ENCODE measurements around the gene VPS13A. TPM values are rescaled to one million over a fixed set of nuclear protein-coding genes. Genes with fewer than 3 reads are reported as not detected.

Gene VPS13A
- total RNA-seq, 3 donors from 2014 or later = 48.7 to 62.6 (median 49.2) TPM

DNA sequence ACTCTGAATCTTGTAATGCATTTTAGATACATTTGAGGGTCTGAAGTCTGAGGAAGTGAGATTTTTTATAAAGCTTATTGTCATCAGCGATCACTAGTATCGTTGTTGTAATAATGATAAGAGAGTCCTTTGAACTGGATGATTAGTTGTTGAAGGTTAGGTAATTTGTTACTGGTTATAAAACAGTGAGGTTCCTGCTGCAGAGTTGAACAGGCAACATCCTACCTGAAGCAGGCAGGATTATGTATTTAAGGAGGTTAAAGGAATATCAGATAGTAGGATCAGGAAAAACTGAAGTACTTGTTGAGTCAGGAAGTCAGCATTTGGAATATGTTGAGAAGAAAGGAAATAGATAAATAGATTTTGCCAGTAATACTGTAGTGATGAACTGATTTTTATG is 106.7 kb downstream of the VPS13A start:
- ATAC-seq = no peak
- intact Hi-C loops (cut with DNase I, micrococcal nuclease) = no loop called here
- TF ChIP-seq, protein P1, sequence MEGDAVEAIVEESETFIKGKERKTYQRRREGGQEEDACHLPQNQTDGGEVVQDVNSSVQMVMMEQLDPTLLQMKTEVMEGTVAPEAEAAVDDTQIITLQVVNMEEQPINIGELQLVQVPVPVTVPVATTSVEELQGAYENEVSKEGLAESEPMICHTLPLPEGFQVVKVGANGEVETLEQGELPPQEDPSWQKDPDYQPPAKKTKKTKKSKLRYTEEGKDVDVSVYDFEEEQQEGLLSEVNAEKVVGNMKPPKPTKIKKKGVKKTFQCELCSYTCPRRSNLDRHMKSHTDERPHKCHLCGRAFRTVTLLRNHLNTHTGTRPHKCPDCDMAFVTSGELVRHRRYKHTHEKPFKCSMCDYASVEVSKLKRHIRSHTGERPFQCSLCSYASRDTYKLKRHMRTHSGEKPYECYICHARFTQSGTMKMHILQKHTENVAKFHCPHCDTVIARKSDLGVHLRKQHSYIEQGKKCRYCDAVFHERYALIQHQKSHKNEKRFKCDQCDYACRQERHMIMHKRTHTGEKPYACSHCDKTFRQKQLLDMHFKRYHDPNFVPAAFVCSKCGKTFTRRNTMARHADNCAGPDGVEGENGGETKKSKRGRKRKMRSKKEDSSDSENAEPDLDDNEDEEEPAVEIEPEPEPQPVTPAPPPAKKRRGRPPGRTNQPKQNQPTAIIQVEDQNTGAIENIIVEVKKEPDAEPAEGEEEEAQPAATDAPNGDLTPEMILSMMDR (IDR thresholded peaks at IDR 0.05) = no peak
- H3K36me3 ChIP-seq (ENCODE audit: low read depth) = no peaks in the 10 kb centered on the region
- no peaks in the 10 kb centered on the region for H3K4me1 ChIP-seq (ENCODE audit: low read depth)
- H3K9me3 ChIP-seq = peaks cover 4% of the 10 kb centered on the region
- no peak for DNase-seq
- H3K4me3 ChIP-seq = no peak overlapping the region

GRCh38 chr9:77284616-77285015 is 107.3 kb downstream of the VPS13A start:
- no peak for DNase-seq
- TF ChIP-seq, protein P1 (IDR thresholded peaks at IDR 0.05) = no peak
- peaks cover 4% of the 10 kb centered on the region for H3K9me3 ChIP-seq
- no peak overlapping the region for H3K4me3 ChIP-seq
- H3K36me3 ChIP-seq (ENCODE audit: low read depth) = no peaks in the 10 kb centered on the region
- no peak for ATAC-seq
- intact Hi-C loops (cut with DNase I, micrococcal nuclease) = no loop called here
- no peaks in the 10 kb centered on the region for H3K4me1 ChIP-seq (ENCODE audit: low read depth)

- Histone ChIP-seq H3K36me3 (ENCODE audit: low read depth) (no peaks in the 10 kb centered on the region), H3K4me1 (ENCODE audit: low read depth) (no peaks in the 10 kb centered on the region), H3K9me3 (peaks cover 4% of the 10 kb centered on the region), H3K4me3 (no peak overlapping the region)
- DNase-seq (no peak), ATAC-seq (no peak)
- intact Hi-C loops (cut with DNase I, micrococcal nuclease) = no loop called here
- TF ChIP-seq, protein P1 (IDR thresholded peaks at IDR 0.05) = no peak
Observed at GRCh38 chr9:77290373-77290772, 113.0 kb downstream of the VPS13A start.

DNA sequence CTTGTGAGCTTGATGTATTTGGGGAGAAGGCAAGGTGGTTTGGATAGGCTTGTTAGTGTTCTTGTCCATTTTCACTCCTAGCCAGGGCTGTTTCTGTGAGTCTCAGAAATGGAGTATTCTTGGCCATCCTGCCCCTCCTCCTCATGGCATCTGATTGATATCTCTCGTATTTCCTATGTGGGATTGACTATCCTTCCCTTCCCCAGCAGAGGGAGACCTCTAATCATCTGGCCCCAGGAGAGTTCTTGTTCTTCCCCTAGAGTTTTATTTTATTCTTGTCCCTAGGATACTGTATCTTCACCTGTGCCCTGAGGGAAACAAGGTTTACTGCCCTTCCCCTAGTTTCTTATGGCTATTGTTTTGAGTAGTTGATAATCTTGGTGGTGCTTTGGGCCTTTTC is 114.4 kb downstream of the VPS13A start:
- Histone ChIP-seq H3K9me3 (peaks cover 4% of the 10 kb centered on the region), H3K36me3 (ENCODE audit: low read depth) (no peaks in the 10 kb centered on the region), H3K4me1 (ENCODE audit: low read depth) (no peaks in the 10 kb centered on the region), H3K4me3 (no peak overlapping the region)
- intact Hi-C loops (cut with DNase I, micrococcal nuclease) = no loop called here
- TF ChIP-seq, protein P1 (IDR thresholded peaks at IDR 0.05) = no peak
- ATAC-seq = peak; percentile 78
- peak in 1 of 3 donors; percentile 6 for DNase-seq

GRCh38 chr9:77293949-77294348 is 116.6 kb downstream of the VPS13A start:
- intact Hi-C loops (cut with DNase I, micrococcal nuclease) = no loop called here
- ATAC-seq = no peak
- TF ChIP-seq, protein P1 (IDR thresholded peaks at IDR 0.05) = no peak
- Histone ChIP-seq H3K9me3 (no peaks in the 10 kb centered on the region), H3K4me3 (no peak overlapping the region), H3K4me1 (ENCODE audit: low read depth) (no peaks in the 10 kb centered on the region), H3K36me3 (ENCODE audit: low read depth) (no peaks in the 10 kb centered on the region)
- no peak for DNase-seq

GRCh38 chr9:77304543-77304942 is 127.2 kb downstream of the VPS13A start:
- intact Hi-C loops (cut with DNase I, micrococcal nuclease) = no loop called here
- no peak overlapping the region for H3K4me3 ChIP-seq
- H3K9me3 ChIP-seq = no peaks in the 10 kb centered on the region
- no peaks in the 10 kb centered on the region for H3K4me1 ChIP-seq (ENCODE audit: low read depth)
- TF ChIP-seq, protein P1 (IDR thresholded peaks at IDR 0.05) = no peak
- no peaks in the 10 kb centered on the region for H3K36me3 ChIP-seq (ENCODE audit: low read depth)
- ATAC-seq (no peak), DNase-seq (no peak)

All from mucosa of descending colon (tissue), 3 donors.